ENCODE results near the gene CNNM4.

The CNNM4 gene

GRCh38 chr2:96846825-96847224 lies 86.1 kb downstream of the CNNM4 start:
- ChIA-PET POLR2A (interaction anchor here (0.8 kb wide), 1 partner anchor 8 kb away, joined by 6 read pairs; no protein-coding TSS in a partner anchor), CTCF (interaction anchor here (3.6 kb wide), 1 partner anchor 11 kb away, joined by 28 read pairs; the partner anchor contains the start of gene ANKRD39)
- no peak for DNase-seq (ENCODE audit: extremely low spot score)
- TF ChIP-seq, protein P1, sequence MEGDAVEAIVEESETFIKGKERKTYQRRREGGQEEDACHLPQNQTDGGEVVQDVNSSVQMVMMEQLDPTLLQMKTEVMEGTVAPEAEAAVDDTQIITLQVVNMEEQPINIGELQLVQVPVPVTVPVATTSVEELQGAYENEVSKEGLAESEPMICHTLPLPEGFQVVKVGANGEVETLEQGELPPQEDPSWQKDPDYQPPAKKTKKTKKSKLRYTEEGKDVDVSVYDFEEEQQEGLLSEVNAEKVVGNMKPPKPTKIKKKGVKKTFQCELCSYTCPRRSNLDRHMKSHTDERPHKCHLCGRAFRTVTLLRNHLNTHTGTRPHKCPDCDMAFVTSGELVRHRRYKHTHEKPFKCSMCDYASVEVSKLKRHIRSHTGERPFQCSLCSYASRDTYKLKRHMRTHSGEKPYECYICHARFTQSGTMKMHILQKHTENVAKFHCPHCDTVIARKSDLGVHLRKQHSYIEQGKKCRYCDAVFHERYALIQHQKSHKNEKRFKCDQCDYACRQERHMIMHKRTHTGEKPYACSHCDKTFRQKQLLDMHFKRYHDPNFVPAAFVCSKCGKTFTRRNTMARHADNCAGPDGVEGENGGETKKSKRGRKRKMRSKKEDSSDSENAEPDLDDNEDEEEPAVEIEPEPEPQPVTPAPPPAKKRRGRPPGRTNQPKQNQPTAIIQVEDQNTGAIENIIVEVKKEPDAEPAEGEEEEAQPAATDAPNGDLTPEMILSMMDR (IDR thresholded peaks at IDR 0.05; ENCODE audit: control extremely low read depth, extremely low read depth, low read depth, missing control alignments), result no peak

DNA sequence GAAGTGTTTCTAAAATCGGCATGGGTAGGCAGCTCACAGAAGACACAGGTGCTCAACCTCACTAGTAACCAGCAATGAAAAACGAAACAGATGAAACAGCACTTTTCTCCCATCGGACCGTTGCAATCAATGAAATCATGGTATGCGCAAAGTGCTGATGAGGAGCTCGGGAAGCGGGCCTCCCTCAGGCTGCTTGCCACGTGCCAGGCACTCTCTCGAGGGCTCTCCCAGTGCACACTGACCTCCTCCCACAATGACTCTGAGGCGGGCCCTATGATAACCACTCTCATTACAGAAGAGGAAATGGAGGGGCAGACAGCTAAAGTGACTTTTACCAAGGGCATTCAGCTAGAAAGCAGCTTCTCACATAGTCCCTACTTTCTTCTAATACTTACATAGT lies 86.9 kb downstream of the CNNM4 start:
- CTCF ChIA-PET, result interaction anchor here (1.8 to 3.6 kb wide), 2 partner anchors 10 to 21 kb away, joined by 6 to 28 read pairs; partner anchors contain the start of gene ANKRD39
- TF ChIP-seq, protein P1 (IDR thresholded peaks at IDR 0.05; ENCODE audit: control extremely low read depth, extremely low read depth, low read depth, missing control alignments), result no peak
- POLR2A ChIA-PET, result interaction anchor here (0.8 kb wide), 1 partner anchor 9 kb away, joined by 6 read pairs; no protein-coding TSS in a partner anchor
- no peak for DNase-seq (ENCODE audit: extremely low spot score)

GRCh38 chr2:96848264-96848663 lies 87.6 kb downstream of the CNNM4 start:
- ChIA-PET POLR2A (no interaction called here), CTCF (interaction anchor here (1.8 to 3.6 kb wide), 2 partner anchors 9 to 21 kb away, joined by 6 to 28 read pairs; partner anchors contain the start of gene ANKRD39)
- no peak for DNase-seq (ENCODE audit: extremely low spot score)

DNA sequence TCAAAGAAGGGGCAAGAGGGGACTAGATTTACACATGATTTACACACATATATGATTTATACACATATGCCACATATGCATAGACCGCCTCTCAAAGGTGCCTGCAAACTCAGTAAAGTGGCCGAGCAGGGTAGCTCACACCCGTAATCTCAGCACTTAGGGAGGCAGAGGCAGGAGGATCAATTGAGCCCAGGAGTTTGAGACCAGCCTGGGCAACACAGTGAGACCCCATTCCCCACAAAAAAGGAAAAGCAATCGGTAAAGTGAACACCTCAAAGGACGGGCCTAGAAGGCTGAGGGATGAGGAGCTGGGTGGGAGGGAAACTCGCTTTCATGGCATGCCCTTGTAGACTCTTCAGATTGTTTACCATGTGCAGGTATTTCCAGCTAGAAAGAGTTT lies 92.0 kb downstream of the CNNM4 start:
- CTCF ChIA-PET, result interaction anchor here (1.0 to 1.6 kb wide), 4 partner anchors 16 to 107 kb away, joined by 3 to 4 read pairs (median 4); no protein-coding TSS in a partner anchor
- POLR2A ChIA-PET, result no interaction called here
- DNase-seq (ENCODE audit: extremely low spot score), result no peak
- TF ChIP-seq, protein P1 (IDR thresholded peaks at IDR 0.05; ENCODE audit: control extremely low read depth, extremely low read depth, low read depth, missing control alignments), result no peak

More at GRCh38 chr2:96848264-96848663, 87.6 kb downstream of the CNNM4 start:
- TF ChIP-seq, protein P1 (IDR thresholded peaks at IDR 0.05; ENCODE audit: control extremely low read depth, extremely low read depth, low read depth, missing control alignments), result no peak

- TF ChIP-seq, protein P1 (IDR thresholded peaks at IDR 0.05; ENCODE audit: control extremely low read depth, extremely low read depth, low read depth, missing control alignments), result no peak
- no peak for DNase-seq (ENCODE audit: extremely low spot score)
- POLR2A ChIA-PET, result no interaction called here
- CTCF ChIA-PET, result interaction anchor here (1.0 to 1.6 kb wide), 2 partner anchors 16 to 106 kb away, joined by 4 read pairs; no protein-coding TSS in a partner anchor
These were observed 92.6 kb downstream of the CNNM4 start for GRCh38 chr2:96853321-96853720.

DNA sequence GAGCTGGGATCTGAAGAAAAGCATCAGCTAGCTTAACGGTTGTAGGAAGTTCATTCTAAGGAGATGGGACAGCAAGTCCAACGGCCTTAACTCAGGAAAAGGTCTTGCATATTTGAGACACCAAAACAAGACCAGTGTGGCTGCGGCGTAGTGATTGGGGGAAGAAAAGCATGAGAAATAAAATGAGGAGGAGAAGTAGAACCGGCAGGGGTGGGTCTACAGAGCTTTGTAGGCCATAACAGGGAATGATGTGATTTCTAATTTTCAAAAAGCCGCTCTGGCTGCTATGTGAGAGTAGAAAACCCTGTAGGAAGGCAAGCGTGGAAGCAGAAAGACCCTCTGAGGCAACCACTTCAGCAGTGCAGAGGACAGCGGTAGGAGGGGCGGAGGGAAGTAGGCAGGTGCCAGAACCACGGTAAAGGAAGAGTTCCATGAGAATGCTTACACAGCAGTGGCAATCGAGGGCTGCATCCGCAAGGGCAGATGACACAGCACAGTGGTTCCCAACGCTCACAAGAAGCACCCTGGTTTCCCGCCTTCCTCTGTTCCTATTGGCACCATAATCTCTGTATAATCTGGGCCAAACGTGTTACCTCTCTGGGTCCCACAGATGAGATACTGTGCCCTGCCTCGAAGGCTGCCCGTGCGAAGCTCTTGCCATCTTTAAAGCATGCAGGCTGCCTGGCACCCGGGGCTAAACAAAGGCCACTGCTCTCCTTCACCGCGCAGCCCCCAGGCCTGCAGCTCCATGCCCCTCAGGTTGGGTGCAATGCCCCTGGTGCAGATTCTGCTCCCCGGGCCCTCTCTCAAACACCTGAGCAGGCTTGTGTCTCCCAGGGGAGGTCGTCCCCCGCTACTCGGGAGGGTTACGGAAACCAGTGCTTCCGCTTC lies 96.3 kb downstream of the CNNM4 start:
- DNase-seq (ENCODE audit: extremely low spot score), result no peak
- ChIA-PET CTCF (interaction anchor here (0.6 to 6.8 kb wide), 44 partner anchors 9 to 740 kb away, joined by 3 to 114 read pairs (median 6); partner anchors contain the start of genes ADRA2B, ANKRD23, ANKRD36 and CNNM3), POLR2A (interaction anchor here (1.4 kb wide), 1 partner anchor 16 kb away, joined by 3 read pairs; no protein-coding TSS in a partner anchor)
- TF ChIP-seq, protein P1 (IDR thresholded peaks at IDR 0.05; ENCODE audit: control extremely low read depth, extremely low read depth, low read depth, missing control alignments), result no peak

Measured in GM10248 (cell line).